Lung (tissue), 12 donors: ENCODE data around the gene CCDC15. TPM values are rescaled to one million over a fixed set of nuclear protein-coding genes. Genes with fewer than 3 reads are reported as not detected.

Source experiments
- ATAC-seq: fragments of 200-7000 bp; cut with Tn5 transposase; one replicate; pipeline ENCODE4 v1.9.1; 2020; ENCODE audit warnings: moderate number of reproducible peaks; ENCODE audit not compliant: insufficient read depth, low FRiP score
- DNase-seq, 3 donors: peaks; one replicate each; pipeline ENCODE4 v3.0.0-alpha.2; 2013 to 2017
- H3K27ac ChIP-seq, 2 donors: one replicate each; pipeline ENCODE4 v1.5.1; 2013; ENCODE audit warnings: mild to moderate bottlenecking in 2 of 2, moderate library complexity in 2 of 2, control low read depth in 1 of 2, inconsistent platforms in 1 of 2, low read depth in 1 of 2, low read length in 1 of 2
- H3K27me3 ChIP-seq, 3 donors: one replicate each; pipeline ENCODE4 v1.5.1; 2013; ENCODE audit warnings: low read length in 2 of 3; ENCODE audit not compliant: control insufficient read depth in 3 of 3, insufficient read depth in 3 of 3
- H3K36me3 ChIP-seq, 4 donors: one replicate each; pipeline ENCODE4 v1.5.1; 2013; ENCODE audit warnings: low read length in 4 of 4, mild to moderate bottlenecking in 1 of 4, moderate library complexity in 1 of 4; ENCODE audit not compliant: control insufficient read depth in 4 of 4, insufficient read depth in 4 of 4
- H3K4me1 ChIP-seq, 5 donors: one replicate each; pipeline ENCODE4 v1.5.1; 2013; ENCODE audit warnings: low read length in 5 of 5, mild to moderate bottlenecking in 2 of 5, moderate library complexity in 1 of 5; ENCODE audit not compliant: control insufficient read depth in 5 of 5, insufficient read depth in 5 of 5
- H3K4me3 ChIP-seq: one replicate; pipeline ENCODE4 v1.5.1; 2013; ENCODE audit warnings: mild to moderate bottlenecking, control low read depth, moderate library complexity
- H3K9ac ChIP-seq, 2 donors: one replicate each; pipeline ENCODE4 v1.5.1; 2013; ENCODE audit warnings: low read length in 2 of 2, control low read depth in 1 of 2; ENCODE audit not compliant: insufficient read depth in 1 of 2
- H3K9me3 ChIP-seq, 4 donors: one replicate each; pipeline ENCODE4 v1.5.1; 2013; ENCODE audit warnings: low read length in 3 of 4, mild to moderate bottlenecking in 1 of 4, moderate library complexity in 1 of 4; ENCODE audit not compliant: control insufficient read depth in 4 of 4, insufficient read depth in 3 of 4
- WGBS, 2 donors: extraction: QIAGEN DNeasy Blood & Tissue Kit; methylation state at CpG; one replicate each; pipeline ENCODE4 v1.1.7; 2013; 5-methylcytosine and 5-hydroxymethylcytosine counted together
- polyA plus RNA-seq, 2 donors: library from polyadenylated mRNA; stranded (reverse); fragments of 200-250 nt; gene quantifications; one replicate each; pipeline ENCODE4 v1.2.1, GENCODE V29; 2013
- total RNA-seq, 2 donors: library from RNA; depleted of rRNA in 1 of 2; stranded (reverse); fragments of >200 nt in 1 of 2; gene quantifications; one replicate each; pipeline ENCODE4 v1.2.1, GENCODE V29; 2014 to 2021
- TF ChIP-seq, protein P1 (sequence below): IDR thresholded peaks from 2 replicates; pipeline ENCODE4 v1.5.1; 2012; ENCODE audit warnings: mild to moderate bottlenecking; ENCODE audit errors: control extremely low read depth, extremely low read depth
- donor health status: control.
- donor health status: control.
- donor health status: Bipolar disorder and iron deficiency.
- donor health status: healthy.
- donor health status: DM: yes; HTN: yes; CAD: no.

CCDC15 gene
- total and polyA plus RNA-seq, 4 donors = 0.65 to 5.1 (median 1.1) TPM

DNA sequence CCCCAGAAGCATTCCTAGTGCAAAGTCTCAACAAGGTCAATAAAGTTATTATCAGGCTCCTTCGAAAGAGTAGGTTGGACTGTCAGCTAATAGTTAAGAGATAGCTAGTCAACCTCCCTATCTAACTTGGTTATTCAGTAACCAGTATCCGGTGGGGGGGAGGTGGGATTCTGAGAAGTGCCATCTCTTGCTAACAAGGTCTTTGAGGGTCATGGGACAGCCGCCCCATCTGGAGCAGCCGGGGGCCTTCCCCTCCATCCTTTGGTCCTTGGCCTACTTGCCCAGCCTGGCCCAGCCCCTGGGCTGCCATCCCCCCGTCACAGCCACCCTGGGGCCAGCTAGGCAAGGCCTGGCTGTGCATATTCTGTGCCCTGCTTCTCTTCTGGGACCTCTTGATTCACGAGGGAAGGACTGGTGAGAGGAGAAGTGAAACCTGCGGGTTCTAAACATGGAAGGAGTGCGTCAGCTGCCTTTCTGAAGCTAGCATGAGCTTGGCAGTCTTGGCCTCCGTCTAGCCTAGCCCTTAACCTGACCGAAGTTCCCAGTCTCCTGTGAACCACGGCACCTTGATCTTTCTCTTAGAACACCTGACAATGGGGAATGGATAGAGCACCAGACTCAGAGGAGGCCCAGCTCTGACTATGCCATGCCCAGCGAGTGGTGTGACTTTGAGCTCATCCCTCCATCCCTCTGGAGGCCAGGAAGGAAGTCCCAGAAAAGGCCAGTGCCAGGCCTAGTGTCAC is 118.4 kb downstream of the CCDC15 start:
- no peak for ATAC-seq
- H3K4me1 ChIP-seq = peaks cover 0 to 6% (median 0%) of the 10 kb centered on the region in 5 donors
- no peaks in the 10 kb centered on the region for H3K36me3 ChIP-seq
- H3K27ac ChIP-seq = peak overlapping the region in 1 of 2 donors; percentile 58
- TF ChIP-seq, protein P1, sequence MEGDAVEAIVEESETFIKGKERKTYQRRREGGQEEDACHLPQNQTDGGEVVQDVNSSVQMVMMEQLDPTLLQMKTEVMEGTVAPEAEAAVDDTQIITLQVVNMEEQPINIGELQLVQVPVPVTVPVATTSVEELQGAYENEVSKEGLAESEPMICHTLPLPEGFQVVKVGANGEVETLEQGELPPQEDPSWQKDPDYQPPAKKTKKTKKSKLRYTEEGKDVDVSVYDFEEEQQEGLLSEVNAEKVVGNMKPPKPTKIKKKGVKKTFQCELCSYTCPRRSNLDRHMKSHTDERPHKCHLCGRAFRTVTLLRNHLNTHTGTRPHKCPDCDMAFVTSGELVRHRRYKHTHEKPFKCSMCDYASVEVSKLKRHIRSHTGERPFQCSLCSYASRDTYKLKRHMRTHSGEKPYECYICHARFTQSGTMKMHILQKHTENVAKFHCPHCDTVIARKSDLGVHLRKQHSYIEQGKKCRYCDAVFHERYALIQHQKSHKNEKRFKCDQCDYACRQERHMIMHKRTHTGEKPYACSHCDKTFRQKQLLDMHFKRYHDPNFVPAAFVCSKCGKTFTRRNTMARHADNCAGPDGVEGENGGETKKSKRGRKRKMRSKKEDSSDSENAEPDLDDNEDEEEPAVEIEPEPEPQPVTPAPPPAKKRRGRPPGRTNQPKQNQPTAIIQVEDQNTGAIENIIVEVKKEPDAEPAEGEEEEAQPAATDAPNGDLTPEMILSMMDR = no peak
- no peak overlapping the region for H3K4me3 ChIP-seq
- H3K9me3 ChIP-seq = no peaks in the 10 kb centered on the region
- H3K9ac ChIP-seq = no peak overlapping the region
- DNase-seq = no peak
- 82 to 85% methylated on average over 12 of the region's 12 CpGs for WGBS, 2 donors
- H3K27me3 ChIP-seq = no peaks in the 10 kb centered on the region

DNA sequence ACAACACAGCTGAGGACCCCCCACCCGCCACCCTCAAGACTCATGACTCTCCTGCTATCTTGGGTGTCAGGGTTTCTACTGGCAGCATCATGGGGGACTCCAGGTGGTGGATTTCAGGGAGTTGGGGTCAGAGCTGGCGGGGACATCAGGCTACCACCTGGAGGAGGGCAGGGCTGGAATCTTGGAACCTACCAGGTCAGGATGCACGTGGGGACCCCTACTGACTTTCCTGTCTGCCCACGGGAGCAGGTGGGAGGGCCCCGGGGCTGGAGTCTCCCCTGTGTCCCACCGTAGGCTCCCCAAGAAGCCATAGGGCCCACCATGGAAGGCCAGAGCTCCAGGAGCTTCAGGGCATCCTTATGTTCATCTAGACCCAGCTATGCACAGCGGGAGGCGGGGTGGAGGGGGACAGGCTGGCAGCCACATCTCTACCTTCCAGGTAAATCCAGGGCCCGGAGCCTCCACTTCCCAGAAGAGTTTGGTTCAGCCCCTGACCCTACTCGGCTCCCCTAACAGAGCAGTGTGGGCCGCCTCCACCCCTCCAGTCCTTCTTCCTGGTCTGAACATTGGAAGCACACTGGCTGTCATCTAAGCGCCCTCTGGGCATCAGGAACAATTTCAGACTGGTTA is 119.1 kb downstream of the CCDC15 start:
- Histone ChIP-seq H3K9ac (no peak overlapping the region), H3K9me3 (no peaks in the 10 kb centered on the region), H3K27ac (peak overlapping the region in 1 of 2 donors; percentile 52), H3K4me3 (no peak overlapping the region), H3K36me3 (no peaks in the 10 kb centered on the region), H3K27me3 (no peaks in the 10 kb centered on the region), H3K4me1 (peaks cover 0 to 6% (median 0%) of the 10 kb centered on the region in 5 donors)
- no peak for ATAC-seq
- 92 to 93% methylated on average over 12 of the region's 12 CpGs for WGBS, 2 donors
- TF ChIP-seq, protein P1 = no peak
- DNase-seq = no peak

GRCh38 chr11:125073616-125074483 is 119.8 kb downstream of the CCDC15 start:
- H3K27ac ChIP-seq = no peak overlapping the region
- WGBS, 2 donors = 86 to 92% methylated on average over 19 of the region's 19 CpGs
- H3K9ac ChIP-seq = no peak overlapping the region
- no peaks in the 10 kb centered on the region for H3K9me3 ChIP-seq
- H3K4me3 ChIP-seq = no peak overlapping the region
- H3K27me3 ChIP-seq = no peaks in the 10 kb centered on the region
- TF ChIP-seq, protein P1 = no peak
- H3K36me3 ChIP-seq = no peaks in the 10 kb centered on the region
- H3K4me1 ChIP-seq = peaks cover 0 to 6% (median 0%) of the 10 kb centered on the region in 5 donors
- ATAC-seq (no peak), DNase-seq (no peak)
